Stimulated activated CD4-positive, alpha-beta T cell treated with anti-CD3 and anti-CD28 coated beads, Interleukin-2, amount 100 ng/mL, for 4 hours (primary cell): Measurements from ENCODE around the gene FBLN5.
"Not testable (repeated sequence)": the region's sequence is repeated elsewhere in the genome, so short reads cannot be mapped to it uniquely, and the experiment has no call there.

Experiments used
- DNase-seq: peaks from one replicate; pipeline ENCODE4 v3.0.0-alpha.2; 2020; ENCODE audit warnings: low read depth

Gene FBLN5

GRCh38 chr14:91904956-91905645, 42.4 kb downstream of the FBLN5 start:
- no peak for DNase-seq

- no peak for DNase-seq
Observed at GRCh38 chr14:91904483-91904882, 43.0 kb downstream of the FBLN5 start.

GRCh38 chr14:91903070-91903469, 44.4 kb downstream of the FBLN5 start:
- no peak for DNase-seq

- no peak for DNase-seq
Observed at GRCh38 chr14:91902336-91902735, 45.2 kb downstream of the FBLN5 start.

GRCh38 chr14:91901449-91902226, 45.9 kb downstream of the FBLN5 start:
- no peak for DNase-seq

- no peak for DNase-seq
Observed at GRCh38 chr14:91899806-91900205, 47.7 kb downstream of the FBLN5 start.

- DNase-seq: no peak
Observed at GRCh38 chr14:91899213-91899612, 48.3 kb downstream of the FBLN5 start.

GRCh38 chr14:91898372-91898771, 49.1 kb downstream of the FBLN5 start:
- no peak for DNase-seq

- DNase-seq: not testable (repeated sequence)
Observed at GRCh38 chr14:91897716-91898115, 49.8 kb downstream of the FBLN5 start.

GRCh38 chr14:91897106-91897701, 50.3 kb downstream of the FBLN5 start:
- no peak for DNase-seq

GRCh38 chr14:91896419-91896818, 51.1 kb downstream of the FBLN5 start:
- DNase-seq: no peak

GRCh38 chr14:91893669-91894068, 53.8 kb downstream of the FBLN5 start:
- DNase-seq: no peak

GRCh38 chr14:91893007-91893406, 54.5 kb downstream of the FBLN5 start:
- no peak for DNase-seq

- no peak for DNase-seq
Observed at GRCh38 chr14:91891721-91892220, 55.7 kb downstream of the FBLN5 start.

- DNase-seq: no peak
Observed at GRCh38 chr14:91891101-91891500, 56.4 kb downstream of the FBLN5 start.

GRCh38 chr14:91890291-91890749, 57.2 kb downstream of the FBLN5 start:
- DNase-seq: no peak

- no peak for DNase-seq
Observed at GRCh38 chr14:91889477-91890211, 57.9 kb downstream of the FBLN5 start.

GRCh38 chr14:91888641-91889476, 58.6 kb downstream of the FBLN5 start:
- DNase-seq: no peak

GRCh38 chr14:91886961-91887360, 60.5 kb downstream of the FBLN5 start:
- no peak for DNase-seq

GRCh38 chr14:91885839-91886238, 61.7 kb downstream of the FBLN5 start:
- DNase-seq: no peak

GRCh38 chr14:91885113-91885712, 62.3 kb downstream of the FBLN5 start:
- no peak for DNase-seq
